ENCODE data around the gene ANKRD37.

ANKRD37 gene

GRCh38 chr4:185421366-185422124 is 24.9 kb downstream of the ANKRD37 start:
- DNase-seq (ENCODE audit: low spot score), result no peak

DNA sequence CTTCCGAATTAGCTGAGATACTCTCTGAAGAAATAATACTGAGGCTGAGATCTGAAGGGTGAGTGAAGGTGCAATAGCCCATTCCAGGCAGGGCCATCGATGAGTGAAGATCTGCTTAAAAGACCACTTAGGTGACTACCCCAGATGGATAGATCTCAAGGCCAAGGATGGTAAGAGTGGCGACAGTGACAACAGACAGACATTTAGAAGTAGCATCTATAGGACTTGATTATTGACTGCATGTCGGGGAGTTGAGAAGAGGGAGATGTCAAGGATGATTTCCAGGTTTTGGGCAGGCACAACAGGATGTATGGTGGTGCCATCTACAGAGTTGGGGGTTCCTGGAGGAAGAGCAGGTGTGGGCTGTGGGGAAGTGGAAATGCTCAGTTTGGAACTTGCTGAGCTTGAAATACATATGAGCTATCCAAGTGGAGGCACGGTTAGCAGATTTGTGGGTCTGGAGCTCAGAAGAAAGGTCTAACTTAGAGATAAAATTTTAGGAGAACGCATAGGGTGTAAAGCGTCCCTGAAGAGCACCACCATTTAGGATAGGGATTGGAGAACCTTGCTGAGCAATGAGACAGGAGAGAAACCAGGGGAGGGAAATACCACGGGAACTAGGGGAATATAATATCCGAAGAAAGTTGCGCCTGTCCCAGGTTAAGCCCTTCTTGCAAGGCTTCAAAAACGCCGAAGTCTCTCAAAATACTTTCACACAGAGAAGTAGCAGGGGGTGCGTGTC is 28.4 kb downstream of the ANKRD37 start:
- DNase-seq (ENCODE audit: low spot score), result no peak

DNA sequence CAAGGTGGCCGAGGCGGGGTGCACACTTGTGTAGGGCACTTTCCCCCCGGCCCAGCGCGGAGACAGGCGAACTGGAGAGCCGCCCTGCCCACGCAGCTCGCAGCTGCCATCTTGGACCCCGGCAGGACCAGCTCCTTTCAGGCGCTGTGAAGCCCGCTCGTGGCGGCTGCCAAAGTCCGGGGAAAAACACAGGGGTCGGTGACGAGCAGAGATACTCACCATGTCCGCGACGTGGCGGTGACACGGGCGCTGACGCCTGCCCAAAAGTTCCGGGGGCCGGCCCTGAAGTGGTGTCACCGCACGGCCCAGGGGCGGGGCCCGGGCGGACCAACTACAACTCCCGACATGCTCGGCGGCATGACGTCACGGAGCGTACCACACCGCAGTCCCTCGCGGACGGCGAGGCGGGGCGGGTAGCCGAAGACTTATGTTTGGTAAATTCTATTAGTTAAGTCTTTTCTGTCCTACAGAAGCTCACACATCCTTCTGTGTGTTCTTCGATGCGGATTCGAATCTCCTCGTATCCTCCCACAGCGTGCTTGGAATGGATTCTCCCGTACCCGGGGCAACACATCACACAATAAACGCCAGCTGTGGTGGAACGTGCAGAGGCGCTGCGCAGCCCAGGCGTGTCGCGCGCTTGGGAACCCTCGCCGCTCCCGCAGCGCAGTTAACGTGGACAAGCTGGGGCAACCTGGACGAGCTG is 29.2 kb downstream of the ANKRD37 start, which contains the start of gene UFSP2:
TSS of gene UFSP2 (minus strand) at position 318 of the 706 bp plus-strand sequence. CDS start at position 222, 96 bp downstream.
- DNase-seq (ENCODE audit: low spot score), result peak; percentile 81

GRCh38 chr4:185426960-185427688 is 30.5 kb downstream of the ANKRD37 start:
- no peak for DNase-seq (ENCODE audit: low spot score)

DNA sequence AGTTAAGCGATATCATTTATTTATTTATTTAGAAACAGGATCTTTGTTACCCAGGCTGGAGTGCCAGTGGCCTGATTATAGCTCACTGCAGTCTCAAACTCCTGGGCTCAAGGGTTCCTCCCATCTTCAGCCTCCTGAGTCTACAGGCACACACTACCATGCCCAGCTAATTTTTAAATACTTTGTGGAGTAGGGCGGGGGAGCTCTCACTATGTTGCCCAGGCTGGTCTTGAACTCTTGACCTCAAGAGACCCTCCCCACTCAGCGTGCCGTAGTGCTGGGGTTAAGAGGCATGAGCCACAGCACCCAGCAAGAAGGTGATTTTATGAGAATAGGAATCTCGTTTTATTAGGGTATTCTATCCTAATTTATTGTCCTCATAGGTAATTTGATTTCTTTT is 33.0 kb downstream of the ANKRD37 start:
- DNase-seq (ENCODE audit: low spot score), result no peak

- DNase-seq (ENCODE audit: low spot score), result no peak
Measured at GRCh38 chr4:185435466-185435865, 38.8 kb downstream of the ANKRD37 start.

- DNase-seq (ENCODE audit: low spot score), result no peak
Measured at GRCh38 chr4:185437809-185438208, 41.2 kb downstream of the ANKRD37 start.

GRCh38 chr4:185441479-185441878 is 44.8 kb downstream of the ANKRD37 start:
- DNase-seq (ENCODE audit: low spot score), result no peak

DNA sequence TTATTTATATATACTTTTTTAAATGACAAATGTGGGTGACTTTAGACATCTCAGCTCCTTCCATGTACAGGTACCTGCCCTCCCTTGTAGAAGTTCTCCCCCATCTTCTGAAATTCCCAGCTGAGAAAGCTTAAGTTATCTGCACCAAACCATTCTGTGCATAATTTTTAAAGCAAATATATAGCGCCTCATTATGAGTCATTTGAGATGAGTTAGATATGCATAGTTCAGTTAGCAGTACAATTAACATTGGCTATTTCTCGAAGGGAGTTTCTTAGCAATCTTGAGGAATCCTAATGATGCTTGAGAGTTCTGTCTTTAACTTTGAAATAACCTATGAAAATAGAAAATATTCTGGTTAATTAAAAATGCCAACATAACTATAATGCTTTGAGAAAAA is 48.6 kb downstream of the ANKRD37 start:
- no peak for DNase-seq (ENCODE audit: low spot score)
